Right atrium auricular region (tissue), 2 donors: ENCODE measurements around the gene SGO1. TPM values are rescaled to one million over a fixed set of nuclear protein-coding genes. Genes with fewer than 3 reads are reported as not detected.

Experiments used
- DNase-seq: peaks from one replicate; pipeline ENCODE4 v3.0.0-alpha.2; 2019; ENCODE audit warnings: low spot score
- H3K27ac ChIP-seq, 2 donors: fragments of 200-600 bp; sonication (generic); 1 replicate in 1 of 2; 2 replicates in 1 of 2; pipeline ENCODE4 v1.5.1; 2016 to 2019
- H3K27me3 ChIP-seq, 2 donors: fragments of 200-600 bp; sonication (generic); one replicate each; pipeline versions ENCODE4 v1.5.1 to v1.6.0; 2017 to 2019
- H3K36me3 ChIP-seq: fragments of 200-600 bp; sonication (generic); one replicate; pipeline ENCODE4 v1.5.1; 2016
- H3K4me1 ChIP-seq, 2 donors: fragments of 200-600 bp; sonication (generic); one replicate each; pipeline versions ENCODE4 v1.5.1 to v1.6.0; 2017 to 2019
- H3K4me3 ChIP-seq, 2 donors: fragments of 200-600 bp; sonication (generic); 1 replicate in 1 of 2; 2 replicates in 1 of 2; pipeline ENCODE4 v1.5.1; 2017 to 2019; ENCODE audit warnings: mild to moderate bottlenecking in 1 of 2, moderate library complexity in 1 of 2
- H3K9me3 ChIP-seq, 2 donors: fragments of 200-600 bp; sonication (generic); one replicate each; pipeline ENCODE4 v1.5.1; 2019
- CTCF ChIP-seq, 2 donors: fragments of 200-600 bp; sonication (generic); IDR thresholded peaks; one replicate each; pipeline ENCODE4 v1.5.1; 2019; ENCODE audit warnings: antibody characterized with exemption in 2 of 2
- total RNA-seq, 2 donors: library from RNA; depleted of rRNA; stranded (reverse); fragments of >200 nt; gene quantifications; one replicate each; pipeline ENCODE4 v1.1.0, GENCODE V29; 2016

SGO1 gene
- total RNA-seq, 2 donors from 2014 or later = 0.63 TPM; not detected in 1

GRCh38 chr3:20147361-20147760 is 38.6 kb downstream of the SGO1 start:
- Histone ChIP-seq H3K36me3 (peaks cover 14% of the 10 kb centered on the region), H3K9me3 (no peaks in the 10 kb centered on the region), H3K27me3 (no peaks in the 10 kb centered on the region), H3K4me1 (no peaks in the 10 kb centered on the region), H3K4me3 (no peak overlapping the region), H3K27ac (no peak overlapping the region)
- no peak for DNase-seq
- TF ChIP-seq CTCF (IDR thresholded peaks at IDR 0.05) = no peak

DNA sequence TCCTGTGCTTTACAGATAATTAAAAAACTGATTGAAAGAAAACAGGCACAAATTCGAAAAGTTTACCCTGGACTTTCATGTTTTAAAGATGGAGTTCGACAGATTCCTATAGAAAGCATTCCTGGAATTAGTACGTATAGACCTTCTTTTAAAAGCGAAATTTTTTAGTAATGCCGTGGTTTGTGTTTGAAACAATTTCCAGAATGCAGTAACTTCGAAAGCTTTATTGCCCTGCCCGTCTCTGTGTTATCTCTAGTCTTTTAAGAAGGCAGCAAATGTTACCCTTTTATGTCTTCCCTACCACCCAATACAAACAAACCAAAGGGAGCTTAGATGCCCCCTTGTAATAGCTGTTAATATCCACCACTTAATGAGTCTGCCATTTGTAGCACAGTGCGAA is 39.7 kb downstream of the SGO1 start:
- no peak for TF ChIP-seq CTCF (IDR thresholded peaks at IDR 0.05)
- Histone ChIP-seq H3K9me3 (no peaks in the 10 kb centered on the region), H3K27me3 (no peaks in the 10 kb centered on the region), H3K36me3 (peaks cover 14% of the 10 kb centered on the region), H3K4me1 (peaks cover 0 to 4% of the 10 kb centered on the region in 2 donors), H3K4me3 (no peak overlapping the region), H3K27ac (no peak overlapping the region)
- no peak for DNase-seq

GRCh38 chr3:20145874-20146273 is 40.1 kb downstream of the SGO1 start:
- no peaks in the 10 kb centered on the region for H3K27me3 ChIP-seq
- no peak for DNase-seq
- no peaks in the 10 kb centered on the region for H3K9me3 ChIP-seq
- H3K4me1 ChIP-seq = peaks cover 0 to 6% of the 10 kb centered on the region in 2 donors
- H3K4me3 ChIP-seq = no peak overlapping the region
- no peak for TF ChIP-seq CTCF (IDR thresholded peaks at IDR 0.05)
- no peak overlapping the region for H3K27ac ChIP-seq
- H3K36me3 ChIP-seq = peaks cover 14% of the 10 kb centered on the region

- H3K27me3 ChIP-seq = no peaks in the 10 kb centered on the region
- peaks cover 0 to 6% of the 10 kb centered on the region in 2 donors for H3K4me1 ChIP-seq
- no peak overlapping the region for H3K27ac ChIP-seq
- TF ChIP-seq CTCF (IDR thresholded peaks at IDR 0.05) = no peak
- DNase-seq = no peak
- peaks cover 14% of the 10 kb centered on the region for H3K36me3 ChIP-seq
- H3K9me3 ChIP-seq = no peaks in the 10 kb centered on the region
- H3K4me3 ChIP-seq = no peak overlapping the region
These were observed 42.5 kb downstream of the SGO1 start for GRCh38 chr3:20143519-20143918.

GRCh38 chr3:20142517-20142916 is 43.5 kb downstream of the SGO1 start:
- Histone ChIP-seq H3K27me3 (no peaks in the 10 kb centered on the region), H3K4me3 (no peak overlapping the region), H3K36me3 (peaks cover 7% of the 10 kb centered on the region), H3K9me3 (no peaks in the 10 kb centered on the region), H3K4me1 (peaks cover 0 to 6% of the 10 kb centered on the region in 2 donors), H3K27ac (no peak overlapping the region)
- DNase-seq = no peak
- TF ChIP-seq CTCF (IDR thresholded peaks at IDR 0.05) = no peak

DNA sequence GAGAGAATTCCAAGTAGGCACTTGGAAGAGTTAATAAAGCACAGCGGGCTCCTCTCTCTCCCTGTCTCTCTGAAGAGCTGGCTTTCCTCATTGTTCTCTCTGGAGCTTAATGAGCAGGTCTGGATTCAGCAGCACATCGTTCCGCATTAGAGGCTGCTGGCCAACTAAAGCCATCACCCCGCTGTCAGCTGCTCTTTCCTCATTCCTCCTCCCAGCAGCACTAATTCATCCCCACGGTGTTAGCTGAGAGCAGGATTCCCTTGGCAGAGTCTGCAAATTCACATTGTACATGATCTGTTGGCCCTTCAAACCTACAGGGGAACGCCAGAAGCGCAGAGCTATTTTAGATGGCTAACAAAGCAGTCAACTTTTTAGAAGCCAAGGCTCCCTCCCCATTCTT is 44.2 kb downstream of the SGO1 start:
- peaks cover 0 to 6% of the 10 kb centered on the region in 2 donors for H3K4me1 ChIP-seq
- peaks cover 5% of the 10 kb centered on the region for H3K36me3 ChIP-seq
- no peak overlapping the region for H3K4me3 ChIP-seq
- no peak for DNase-seq
- H3K27ac ChIP-seq = peak overlapping the region; percentile 22 to 23
- no peaks in the 10 kb centered on the region for H3K9me3 ChIP-seq
- no peaks in the 10 kb centered on the region for H3K27me3 ChIP-seq
- TF ChIP-seq CTCF (IDR thresholded peaks at IDR 0.05) = no peak
